Measurements from ENCODE around the gene TRAF7. TPM values are rescaled to one million over a fixed set of nuclear protein-coding genes. Genes with fewer than 3 reads are reported as not detected.

The TRAF7 gene
- total RNA-seq, 2 donors from 2014 or later = 67.7 to 92.0 TPM

Other genes starting within 250 kb of the TRAF7 start
- not detected for gene HS3ST6, start 237.4 kb upstream of the TRAF7 start, total RNA-seq
- gene MSRB1, start 212.6 kb upstream of the TRAF7 start, total RNA-seq = 10 to 100 TPM; 17.3 to 41.7 TPM
- not detected for gene RPL3L, start 201.1 kb upstream of the TRAF7 start, total RNA-seq
- 10 to 100 TPM; 63.4 to 98.8 TPM for gene NDUFB10, start 196.2 kb upstream of the TRAF7 start, total RNA-seq
- 1,000 to 10,000 TPM; 5,211 to 5,668 TPM for gene RPS2, start 191.0 kb upstream of the TRAF7 start, total RNA-seq
- gene RNF151, start 188.9 kb upstream of the TRAF7 start, total RNA-seq = under 1 TPM in 1 of 2 donors, not detected in 1; 0.41 TPM
- gene TBL3, start 183.7 kb upstream of the TRAF7 start, total RNA-seq = 10 to 100 TPM; 18.8 to 37.2 TPM
- not detected for gene NOXO1, start 174.3 kb upstream of the TRAF7 start, total RNA-seq
- 10 to 100 TPM; 19.1 to 25.0 TPM for gene GFER, start 171.6 kb upstream of the TRAF7 start, total RNA-seq
- 1 to 10 TPM; 2.0 to 9.0 TPM for gene SYNGR3, start 165.8 kb upstream of the TRAF7 start, total RNA-seq
- gene ZNF598, start 146.0 kb upstream of the TRAF7 start, total RNA-seq = 10 to 100 TPM; 72.2 to 87.9 TPM
- 1 to 10 TPM in 1 of 2 donors, under 1 TPM in 1; 0.61 to 4.6 TPM for gene NPW, start 136.0 kb upstream of the TRAF7 start, total RNA-seq
- gene NHERF2, start 128.9 kb upstream of the TRAF7 start, total RNA-seq = 1 to 10 TPM in 1 of 2 donors, under 1 TPM in 1; 0.82 to 3.7 TPM
- 10 to 100 TPM; 21.6 to 25.3 TPM for gene NTHL1, start 107.9 kb upstream of the TRAF7 start, total RNA-seq
- 100 to 1,000 TPM in 1 of 2 donors, 10 to 100 TPM in 1; 70.5 to 121 TPM for gene TSC2, start 107.8 kb upstream of the TRAF7 start, total RNA-seq
- 10 to 100 TPM; 77.0 to 87.6 TPM for gene PKD1, start 19.9 kb upstream of the TRAF7 start, total RNA-seq
- gene RAB26, start 7.2 kb upstream of the TRAF7 start, total RNA-seq = under 1 TPM in 1 of 2 donors, not detected in 1; 0.80 TPM
- 10 to 100 TPM in 1 of 2 donors, under 1 TPM in 1; 0.77 to 11.3 TPM for gene CASKIN1, start 40.8 kb downstream of the TRAF7 start, total RNA-seq
- gene MLST8, start 49.7 kb downstream of the TRAF7 start, total RNA-seq = 10 to 100 TPM; 49.5 to 52.2 TPM
- gene BRICD5, start 55.1 kb downstream of the TRAF7 start, total RNA-seq = 10 to 100 TPM in 1 of 2 donors, 1 to 10 TPM in 1; 6.3 to 10.3 TPM
- 10 to 100 TPM; 15.1 to 20.9 TPM for gene PGP, start 59.1 kb downstream of the TRAF7 start, total RNA-seq
- 10 to 100 TPM; 19.0 to 22.5 TPM for gene E4F1, start 67.8 kb downstream of the TRAF7 start, total RNA-seq
- gene DNASE1L2, start 80.7 kb downstream of the TRAF7 start, total RNA-seq = 1 to 10 TPM; 1.3 to 1.5 TPM
- gene ECI1, start 95.8 kb downstream of the TRAF7 start, total RNA-seq = 10 to 100 TPM; 53.8 to 57.6 TPM
- gene RNPS1, start 112.3 kb downstream of the TRAF7 start, total RNA-seq = 100 to 1,000 TPM; 289 to 296 TPM
- 1 to 10 TPM; 1.6 to 9.1 TPM for gene ABCA3, start 184.9 kb downstream of the TRAF7 start, total RNA-seq